ENCODE data around the gene ITPKA.
A peak's percentile ranks its signal among the peaks of the same experiment; 100 is the strongest.

The ITPKA gene

GRCh38 chr15:41502795-41503668 lies 9.4 kb downstream of the ITPKA start:
- Histone ChIP-seq H3K4me1 (ENCODE audit: control insufficient read depth in 1 of 2, insufficient read depth in 2 of 2, low read length in 2 of 2) (peaks cover 0 to 5% of the 10 kb centered on the region in 2 experiments), H3K79me1 (ENCODE audit: low read length) (no peaks in the 10 kb centered on the region), H4K8ac (ENCODE audit: low read depth, low read length) (no peak overlapping the region), H2BK12ac (ENCODE audit: low read length) (no peak overlapping the region), H3K79me2 (ENCODE audit: control insufficient read depth, insufficient read depth, low read length, poor library complexity) (no peaks in the 10 kb centered on the region), H3K27me3 (ENCODE audit: insufficient read depth, low read length) (peaks cover 50% of the 10 kb centered on the region), H3K14ac (ENCODE audit: low read length) (no peak overlapping the region), H2AFZ (ENCODE audit: insufficient read depth, low read length, poor library complexity) (no peak overlapping the region), H3K36me3 (ENCODE audit: control insufficient read depth in 1 of 2, insufficient read depth in 2 of 2, low read length in 2 of 2) (no peaks in the 10 kb centered on the region), H4K12ac (ENCODE audit: low read depth, low read length) (no peak overlapping the region), H3K4me2 (ENCODE audit: low read length) (peak overlapping the region; percentile 32), H2BK5ac (ENCODE audit: low read depth, low read length, poor library complexity) (no peak overlapping the region), H2BK120ac (ENCODE audit: insufficient read depth, low read length, poor library complexity) (no peak overlapping the region), H3K4ac (ENCODE audit: low read depth, low read length) (no peak overlapping the region), H3K23ac (ENCODE audit: low read length) (no peak overlapping the region), H4K91ac (ENCODE audit: low read depth, low read length) (no peak overlapping the region), H3K9ac (ENCODE audit: low read length) (no peak overlapping the region), H3K27ac (ENCODE audit: low read depth, low read length) (no peak overlapping the region), H2AK5ac (ENCODE audit: low read length) (no peak overlapping the region), H3K9me3 (ENCODE audit: insufficient read depth, low read depth, low read length) (peaks cover 10% of the 10 kb centered on the region), H3K18ac (ENCODE audit: low read length) (no peak overlapping the region), H3K4me3 (ENCODE audit: low read depth, low read length) (no peak overlapping the region)
- no CpG with 5 or more reads among the region's 54 CpGs for WGBS (ENCODE audit: extremely low coverage, insufficient coverage, insufficient read length)
- no peak for DNase-seq

GRCh38 chr15:41503669-41504010 lies 10.0 kb downstream of the ITPKA start:
- peaks cover 10% of the 10 kb centered on the region for H3K9me3 ChIP-seq (ENCODE audit: insufficient read depth, low read depth, low read length)
- no peak overlapping the region for H3K4ac ChIP-seq (ENCODE audit: low read depth, low read length)
- no peak overlapping the region for H3K4me2 ChIP-seq (ENCODE audit: low read length)
- H3K27ac ChIP-seq (ENCODE audit: low read depth, low read length): no peak overlapping the region
- H2BK12ac ChIP-seq (ENCODE audit: low read length): no peak overlapping the region
- no peak overlapping the region for H2BK120ac ChIP-seq (ENCODE audit: insufficient read depth, low read length, poor library complexity)
- H3K27me3 ChIP-seq (ENCODE audit: insufficient read depth, low read length): peaks cover 50% of the 10 kb centered on the region
- no peak overlapping the region for H4K91ac ChIP-seq (ENCODE audit: low read depth, low read length)
- no peak overlapping the region for H2AFZ ChIP-seq (ENCODE audit: insufficient read depth, low read length, poor library complexity)
- no CpG with 5 or more reads among the region's 5 CpGs for WGBS (ENCODE audit: extremely low coverage, insufficient coverage, insufficient read length)
- H3K14ac ChIP-seq (ENCODE audit: low read length): no peak overlapping the region
- H3K36me3 ChIP-seq (ENCODE audit: control insufficient read depth in 1 of 2, insufficient read depth in 2 of 2, low read length in 2 of 2): no peaks in the 10 kb centered on the region
- H3K23ac ChIP-seq (ENCODE audit: low read length): no peak overlapping the region
- no peaks in the 10 kb centered on the region for H3K79me2 ChIP-seq (ENCODE audit: control insufficient read depth, insufficient read depth, low read length, poor library complexity)
- H3K4me1 ChIP-seq (ENCODE audit: control insufficient read depth in 1 of 2, insufficient read depth in 2 of 2, low read length in 2 of 2): peaks cover 0 to 5% of the 10 kb centered on the region in 2 experiments
- no peak for DNase-seq
- H3K18ac ChIP-seq (ENCODE audit: low read length): no peak overlapping the region
- no peak overlapping the region for H3K4me3 ChIP-seq (ENCODE audit: low read depth, low read length)
- no peaks in the 10 kb centered on the region for H3K79me1 ChIP-seq (ENCODE audit: low read length)
- no peak overlapping the region for H2AK5ac ChIP-seq (ENCODE audit: low read length)
- H3K9ac ChIP-seq (ENCODE audit: low read length): no peak overlapping the region
- no peak overlapping the region for H4K8ac ChIP-seq (ENCODE audit: low read depth, low read length)
- no peak overlapping the region for H4K12ac ChIP-seq (ENCODE audit: low read depth, low read length)
- no peak overlapping the region for H2BK5ac ChIP-seq (ENCODE audit: low read depth, low read length, poor library complexity)

GRCh38 chr15:41504751-41505492 lies 11.2 kb downstream of the ITPKA start:
- H3K4me3 ChIP-seq (ENCODE audit: low read depth, low read length): no peak overlapping the region
- no peak overlapping the region for H4K8ac ChIP-seq (ENCODE audit: low read depth, low read length)
- H3K18ac ChIP-seq (ENCODE audit: low read length): no peak overlapping the region
- no peak overlapping the region for H2BK5ac ChIP-seq (ENCODE audit: low read depth, low read length, poor library complexity)
- H3K79me1 ChIP-seq (ENCODE audit: low read length): no peaks in the 10 kb centered on the region
- H3K27ac ChIP-seq (ENCODE audit: low read depth, low read length): no peak overlapping the region
- peaks cover 0 to 5% of the 10 kb centered on the region in 2 experiments for H3K4me1 ChIP-seq (ENCODE audit: control insufficient read depth in 1 of 2, insufficient read depth in 2 of 2, low read length in 2 of 2)
- H3K9ac ChIP-seq (ENCODE audit: low read length): no peak overlapping the region
- H2AFZ ChIP-seq (ENCODE audit: insufficient read depth, low read length, poor library complexity): no peak overlapping the region
- no peak overlapping the region for H3K14ac ChIP-seq (ENCODE audit: low read length)
- no CpG with 5 or more reads among the region's 13 CpGs for WGBS (ENCODE audit: extremely low coverage, insufficient coverage, insufficient read length)
- H4K12ac ChIP-seq (ENCODE audit: low read depth, low read length): no peak overlapping the region
- no peak overlapping the region for H2BK120ac ChIP-seq (ENCODE audit: insufficient read depth, low read length, poor library complexity)
- no peak for DNase-seq
- H3K27me3 ChIP-seq (ENCODE audit: insufficient read depth, low read length): peaks cover 44% of the 10 kb centered on the region
- no peak overlapping the region for H2AK5ac ChIP-seq (ENCODE audit: low read length)
- no peak overlapping the region for H3K23ac ChIP-seq (ENCODE audit: low read length)
- peaks cover 10% of the 10 kb centered on the region for H3K9me3 ChIP-seq (ENCODE audit: insufficient read depth, low read depth, low read length)
- no peaks in the 10 kb centered on the region for H3K79me2 ChIP-seq (ENCODE audit: control insufficient read depth, insufficient read depth, low read length, poor library complexity)
- no peak overlapping the region for H4K91ac ChIP-seq (ENCODE audit: low read depth, low read length)
- H3K36me3 ChIP-seq (ENCODE audit: control insufficient read depth in 1 of 2, insufficient read depth in 2 of 2, low read length in 2 of 2): no peaks in the 10 kb centered on the region
- no peak overlapping the region for H3K4ac ChIP-seq (ENCODE audit: low read depth, low read length)
- no peak overlapping the region for H3K4me2 ChIP-seq (ENCODE audit: low read length)
- no peak overlapping the region for H2BK12ac ChIP-seq (ENCODE audit: low read length)

GRCh38 chr15:41505776-41506175 lies 12.1 kb downstream of the ITPKA start:
- no peak overlapping the region for H3K4me2 ChIP-seq (ENCODE audit: low read length)
- no peaks in the 10 kb centered on the region for H3K79me2 ChIP-seq (ENCODE audit: control insufficient read depth, insufficient read depth, low read length, poor library complexity)
- H4K12ac ChIP-seq (ENCODE audit: low read depth, low read length): no peak overlapping the region
- peaks cover 47% of the 10 kb centered on the region for H3K27me3 ChIP-seq (ENCODE audit: insufficient read depth, low read length)
- H3K18ac ChIP-seq (ENCODE audit: low read length): no peak overlapping the region
- H2AFZ ChIP-seq (ENCODE audit: insufficient read depth, low read length, poor library complexity): no peak overlapping the region
- no peak overlapping the region for H2BK120ac ChIP-seq (ENCODE audit: insufficient read depth, low read length, poor library complexity)
- H2BK12ac ChIP-seq (ENCODE audit: low read length): no peak overlapping the region
- no peak overlapping the region for H4K8ac ChIP-seq (ENCODE audit: low read depth, low read length)
- no peak overlapping the region for H3K4me3 ChIP-seq (ENCODE audit: low read depth, low read length)
- H3K27ac ChIP-seq (ENCODE audit: low read depth, low read length): no peak overlapping the region
- no peak overlapping the region for H3K14ac ChIP-seq (ENCODE audit: low read length)
- peaks cover 10% of the 10 kb centered on the region for H3K9me3 ChIP-seq (ENCODE audit: insufficient read depth, low read depth, low read length)
- no peak overlapping the region for H3K4ac ChIP-seq (ENCODE audit: low read depth, low read length)
- DNase-seq: no peak
- no peaks in the 10 kb centered on the region for H3K36me3 ChIP-seq (ENCODE audit: control insufficient read depth in 1 of 2, insufficient read depth in 2 of 2, low read length in 2 of 2)
- no peaks in the 10 kb centered on the region for H3K79me1 ChIP-seq (ENCODE audit: low read length)
- H3K9ac ChIP-seq (ENCODE audit: low read length): no peak overlapping the region
- H4K91ac ChIP-seq (ENCODE audit: low read depth, low read length): no peak overlapping the region
- no peak overlapping the region for H2AK5ac ChIP-seq (ENCODE audit: low read length)
- H3K23ac ChIP-seq (ENCODE audit: low read length): no peak overlapping the region
- WGBS (ENCODE audit: extremely low coverage, insufficient coverage, insufficient read length): no CpG with 5 or more reads among the region's 4 CpGs
- H2BK5ac ChIP-seq (ENCODE audit: low read depth, low read length, poor library complexity): no peak overlapping the region
- H3K4me1 ChIP-seq (ENCODE audit: control insufficient read depth in 1 of 2, insufficient read depth in 2 of 2, low read length in 2 of 2): peaks cover 0 to 5% of the 10 kb centered on the region in 2 experiments

Data from trophoblast cell (in vitro differentiated cells and primary cell).